HepG2 (cell line): Measurements from ENCODE around the gene CTDSP1. TPM values are rescaled to one million over a fixed set of nuclear protein-coding genes. Genes with fewer than 3 reads are reported as not detected.

Source experiments
- DMTF1 ChIP-seq: sonication (generic); formaldehyde crosslinking; IDR thresholded peaks from 2 replicates; pipeline ENCODE4 v1.4.0; 2020; ENCODE audit warnings: mild to moderate bottlenecking, missing genetic modification reagents
- DPF2 ChIP-seq: sonication (generic); formaldehyde crosslinking; IDR thresholded peaks from 2 replicates; pipeline ENCODE4 v1.4.0; 2020; ENCODE audit warnings: mild to moderate bottlenecking, low read depth, missing genetic modification reagents, borderline replicate concordance
- HNRNPLL ChIP-seq: fragments of 200-400 bp; formaldehyde crosslinking; IDR thresholded peaks from 2 replicates; pipeline ENCODE4 v1.6.1; 2017; ENCODE audit warnings: mild to moderate bottlenecking, low read depth, low read length; ENCODE audit not compliant: poor library complexity, severe bottlenecking
- KAT7 ChIP-seq: IDR thresholded peaks from 2 replicates; pipeline ENCODE4 v1.6.1; 2018; ENCODE audit warnings: borderline replicate concordance, missing compliant biosample characterization
- MYPOP ChIP-seq: sonication (generic); formaldehyde crosslinking; IDR thresholded peaks from 2 replicates; pipeline ENCODE4 v1.8.1; 2023; ENCODE audit warnings: mild to moderate bottlenecking, moderate library complexity, missing genetic modification reagents
- REPIN1 ChIP-seq: sonication (generic); formaldehyde crosslinking; IDR thresholded peaks from 2 replicates; pipeline ENCODE4 v1.8.0; 2022; ENCODE audit warnings: missing genetic modification reagents, low read depth, mild to moderate bottlenecking, borderline replicate concordance
- STAT6 ChIP-seq: sonication (generic); formaldehyde crosslinking; IDR thresholded peaks from 2 replicates; pipeline ENCODE4 v1.4.0; 2020; ENCODE audit warnings: missing genetic modification reagents, mild to moderate bottlenecking, borderline replicate concordance
- TFDP1 ChIP-seq: IDR thresholded peaks from 2 replicates; pipeline ENCODE4 v1.6.1; 2016; ENCODE audit warnings: missing compliant biosample characterization, missing genetic modification reagents, borderline replicate concordance
- ZBTB3 ChIP-seq: sonication (generic); formaldehyde crosslinking; IDR thresholded peaks from 2 replicates; pipeline ENCODE4 v1.4.0; 2020; ENCODE audit warnings: low read depth, mild to moderate bottlenecking, moderate library complexity, missing genetic modification reagents, borderline replicate concordance
- ZBTB33 ChIP-seq: sonication (generic); formaldehyde crosslinking; IDR thresholded peaks from 2 replicates; pipeline ENCODE4 v1.4.0; 2020; ENCODE audit warnings: missing genetic modification reagents
- ZFP36L1 ChIP-seq: sonication (generic); formaldehyde crosslinking; IDR thresholded peaks from 2 replicates; pipeline ENCODE4 v1.8.0; 2022; ENCODE audit warnings: mild to moderate bottlenecking, missing genetic modification reagents, moderate library complexity
- ZNF275 ChIP-seq: sonication (generic); formaldehyde crosslinking; IDR thresholded peaks from 2 replicates; pipeline ENCODE4 v1.8.0; 2022; ENCODE audit warnings: missing genetic modification reagents, mild to moderate bottlenecking, inconsistent platforms, borderline replicate concordance
- ZNF546 ChIP-seq: sonication (generic); formaldehyde crosslinking; conservative IDR thresholded peaks from 2 replicates; pipeline ENCODE4 v1.8.1; 2023; ENCODE audit warnings: mild to moderate bottlenecking, missing genetic modification reagents
- ZNF724P ChIP-seq: sonication (generic); formaldehyde crosslinking; IDR thresholded peaks from 2 replicates; pipeline ENCODE4 v1.8.0; 2022; ENCODE audit warnings: missing genetic modification reagents, borderline replicate concordance
- polyA plus RNA-seq, 8 experiments: library from polyadenylated mRNA; depleted of rRNA in 3 of 8; stranded (reverse) in 7 of 8; unstranded in 1 of 8; fragments of >200 nt; fragmentation: Illumina TruSeq in 4 of 8; extraction: Trizol in 4 of 8; gene quantifications; 2 replicates each; pipeline versions ENCODE4 v1.2.1 to v1.2.3, GENCODE V29; 2011 to 2016; ENCODE audit warnings: low read depth in 4 of 8, missing spikeins in 1 of 8, mixed read lengths in 1 of 8; ENCODE audit not compliant: insufficient read depth in 1 of 8
- total RNA-seq, 5 experiments: library from RNA; depleted of rRNA; stranded (reverse); fragments of >200 nt; fragmentation: Illumina TruSeq; extraction: Trizol; gene quantifications; 2 replicates each; pipeline ENCODE4 v1.2.3, GENCODE V29; 2016; ENCODE audit warnings: low read depth in 1 of 5

Gene CTDSP1
- total and polyA plus RNA-seq, 2 of the 13 experiments (the other 11 are each of a cell fraction or from before 2014, with no cell fraction given), result 91.0 to 268 TPM

GRCh38 chr2:218444692-218445357 is 45.2 kb downstream of the CTDSP1 start (continued):
- TF ChIP-seq DMTF1 (CRISPR knock-in tag) (0 out of 2 replicates have a peak, but pooled peaks have one; percentile 73), STAT6 (CRISPR knock-in tag) (peak; percentile 97; the same call in 1 of the 2 replicates), ZFP36L1 (CRISPR knock-in tag) (no peak), ZNF546 (CRISPR knock-in tag) (0 out of 2 replicates have a peak, but pooled peaks have one; percentile 65), DPF2 (CRISPR knock-in tag) (peak; percentile 97), ZNF275 (CRISPR knock-in tag) (peak; percentile 92; the same call in 1 of the 2 replicates), MYPOP (CRISPR knock-in tag) (peak; percentile 74; the same call in 1 of the 2 replicates), HNRNPLL (no peak), ZBTB33 (CRISPR knock-in tag) (peak; percentile 71; the same call in 1 of the 2 replicates), ZNF724P (CRISPR knock-in tag) (0 out of 2 replicates have a peak, but pooled peaks have one; percentile 54), REPIN1 (CRISPR knock-in tag) (peak; percentile 98), ZBTB3 (peak; percentile 90), TFDP1 (peak; percentile 20; the same call in 1 of the 2 replicates), KAT7 (CRISPR knock-in tag) (peak; percentile 94)
